ENCODE results near the gene HOXD8.

Gene HOXD8

DNA sequence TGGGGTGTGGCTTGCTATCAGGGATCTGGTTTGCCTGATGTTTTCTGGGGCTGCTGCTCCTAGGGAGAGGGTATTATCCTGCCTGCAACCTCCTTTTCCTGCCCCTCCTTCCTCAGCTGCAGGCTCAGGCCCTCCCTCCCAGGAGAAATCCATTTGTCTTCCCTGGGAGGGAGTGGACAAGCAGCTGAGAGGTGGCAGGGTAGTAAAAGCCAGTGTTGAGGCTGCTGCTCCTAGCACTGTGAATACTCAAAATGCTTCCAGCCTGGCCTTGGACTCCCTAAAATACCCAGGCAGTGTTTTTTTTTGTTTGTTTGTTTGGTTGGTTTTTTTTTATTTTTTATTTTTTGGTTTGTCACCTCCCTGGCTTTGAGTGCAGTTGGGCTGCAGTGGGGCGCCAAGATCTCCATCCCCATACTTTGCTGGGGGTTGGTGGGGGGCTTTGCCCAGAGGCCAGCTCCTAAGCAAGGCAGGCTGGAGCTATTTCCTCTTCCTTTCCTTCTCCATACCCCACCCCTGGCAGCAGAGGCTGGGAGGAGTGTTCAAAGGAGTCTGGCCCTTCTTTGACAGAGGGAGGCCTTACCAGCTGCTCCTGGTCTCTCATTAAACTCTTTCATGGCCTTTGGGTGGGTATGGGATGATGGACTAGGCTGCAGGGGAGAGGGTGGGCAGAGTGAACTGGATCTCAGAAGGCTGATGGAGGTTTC, 41.2 kb downstream of the HOXD8 start:
- TF ChIP-seq, protein P1, sequence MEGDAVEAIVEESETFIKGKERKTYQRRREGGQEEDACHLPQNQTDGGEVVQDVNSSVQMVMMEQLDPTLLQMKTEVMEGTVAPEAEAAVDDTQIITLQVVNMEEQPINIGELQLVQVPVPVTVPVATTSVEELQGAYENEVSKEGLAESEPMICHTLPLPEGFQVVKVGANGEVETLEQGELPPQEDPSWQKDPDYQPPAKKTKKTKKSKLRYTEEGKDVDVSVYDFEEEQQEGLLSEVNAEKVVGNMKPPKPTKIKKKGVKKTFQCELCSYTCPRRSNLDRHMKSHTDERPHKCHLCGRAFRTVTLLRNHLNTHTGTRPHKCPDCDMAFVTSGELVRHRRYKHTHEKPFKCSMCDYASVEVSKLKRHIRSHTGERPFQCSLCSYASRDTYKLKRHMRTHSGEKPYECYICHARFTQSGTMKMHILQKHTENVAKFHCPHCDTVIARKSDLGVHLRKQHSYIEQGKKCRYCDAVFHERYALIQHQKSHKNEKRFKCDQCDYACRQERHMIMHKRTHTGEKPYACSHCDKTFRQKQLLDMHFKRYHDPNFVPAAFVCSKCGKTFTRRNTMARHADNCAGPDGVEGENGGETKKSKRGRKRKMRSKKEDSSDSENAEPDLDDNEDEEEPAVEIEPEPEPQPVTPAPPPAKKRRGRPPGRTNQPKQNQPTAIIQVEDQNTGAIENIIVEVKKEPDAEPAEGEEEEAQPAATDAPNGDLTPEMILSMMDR (conservative IDR thresholded peaks at IDR 0.05; ENCODE audit: low read length) = no peak
- H3K4me3 ChIP-seq (ENCODE audit: low read length) = no peak overlapping the region
- DNase-seq (ENCODE audit: low read depth) = no peak

DNA sequence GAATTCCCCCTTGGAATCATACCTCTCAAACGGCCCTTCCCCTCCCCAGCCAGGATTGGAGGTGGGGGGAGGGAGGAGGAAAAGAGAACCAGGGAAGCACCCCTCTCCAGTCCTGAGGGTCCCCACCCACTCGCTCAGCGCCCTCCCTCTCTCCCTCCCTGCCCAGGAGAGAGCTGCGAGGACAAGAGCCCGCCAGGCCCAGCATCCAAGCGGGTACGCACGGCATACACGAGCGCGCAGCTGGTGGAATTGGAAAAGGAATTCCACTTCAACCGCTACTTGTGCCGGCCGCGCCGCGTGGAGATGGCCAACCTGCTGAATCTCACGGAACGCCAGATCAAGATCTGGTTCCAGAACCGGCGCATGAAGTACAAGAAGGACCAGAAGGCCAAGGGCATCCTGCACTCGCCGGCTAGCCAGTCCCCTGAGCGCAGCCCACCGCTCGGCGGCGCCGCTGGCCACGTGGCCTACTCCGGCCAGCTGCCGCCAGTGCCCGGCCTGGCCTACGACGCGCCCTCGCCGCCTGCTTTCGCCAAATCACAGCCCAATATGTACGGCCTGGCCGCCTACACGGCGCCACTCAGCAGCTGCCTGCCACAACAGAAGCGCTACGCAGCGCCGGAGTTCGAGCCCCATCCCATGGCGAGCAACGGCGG, 42.0 kb downstream of the HOXD8 start:
- no peak overlapping the region for H3K4me3 ChIP-seq (ENCODE audit: low read length)
- TF ChIP-seq, protein P1 (conservative IDR thresholded peaks at IDR 0.05; ENCODE audit: low read length) = no peak
- DNase-seq (ENCODE audit: low read depth) = no peak

DNA sequence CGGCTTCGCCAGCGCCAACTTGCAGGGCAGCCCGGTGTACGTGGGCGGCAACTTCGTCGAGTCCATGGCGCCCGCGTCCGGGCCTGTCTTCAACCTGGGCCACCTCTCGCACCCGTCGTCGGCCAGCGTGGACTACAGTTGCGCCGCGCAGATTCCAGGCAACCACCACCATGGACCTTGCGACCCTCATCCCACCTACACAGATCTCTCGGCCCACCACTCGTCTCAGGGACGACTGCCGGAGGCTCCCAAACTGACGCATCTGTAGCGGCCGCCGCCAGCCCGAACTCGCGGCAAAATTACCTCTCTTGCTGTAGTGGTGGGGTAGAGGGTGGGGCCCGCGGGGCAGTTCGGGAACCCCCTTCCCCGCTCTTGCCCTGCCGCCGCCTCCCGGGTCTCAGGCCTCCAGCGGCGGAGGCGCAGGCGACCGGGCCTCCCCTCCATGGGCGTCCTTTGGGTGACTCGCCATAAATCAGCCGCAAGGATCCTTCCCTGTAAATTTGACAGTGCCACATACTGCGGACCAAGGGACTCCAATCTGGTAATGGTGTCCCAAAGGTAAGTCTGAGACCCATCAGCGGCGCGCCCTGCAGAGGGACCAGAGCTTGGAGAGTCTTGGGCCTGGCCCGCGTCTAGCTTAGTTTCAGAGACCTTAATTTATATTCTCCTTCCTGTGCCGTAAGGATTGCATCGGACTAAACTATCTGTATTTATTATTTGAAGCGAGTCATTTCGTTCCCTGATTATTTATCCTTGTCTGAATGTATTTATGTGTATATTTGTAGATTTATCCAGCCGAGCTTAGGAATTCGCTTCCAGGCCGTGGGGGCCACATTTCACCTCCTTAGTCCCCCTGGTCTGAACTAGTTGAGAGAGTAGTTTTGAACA, 42.7 kb downstream of the HOXD8 start:
- TF ChIP-seq, protein P1 (conservative IDR thresholded peaks at IDR 0.05; ENCODE audit: low read length) = no peak
- H3K4me3 ChIP-seq (ENCODE audit: low read length) = no peak overlapping the region
- DNase-seq (ENCODE audit: low read depth) = no peak

DNA sequence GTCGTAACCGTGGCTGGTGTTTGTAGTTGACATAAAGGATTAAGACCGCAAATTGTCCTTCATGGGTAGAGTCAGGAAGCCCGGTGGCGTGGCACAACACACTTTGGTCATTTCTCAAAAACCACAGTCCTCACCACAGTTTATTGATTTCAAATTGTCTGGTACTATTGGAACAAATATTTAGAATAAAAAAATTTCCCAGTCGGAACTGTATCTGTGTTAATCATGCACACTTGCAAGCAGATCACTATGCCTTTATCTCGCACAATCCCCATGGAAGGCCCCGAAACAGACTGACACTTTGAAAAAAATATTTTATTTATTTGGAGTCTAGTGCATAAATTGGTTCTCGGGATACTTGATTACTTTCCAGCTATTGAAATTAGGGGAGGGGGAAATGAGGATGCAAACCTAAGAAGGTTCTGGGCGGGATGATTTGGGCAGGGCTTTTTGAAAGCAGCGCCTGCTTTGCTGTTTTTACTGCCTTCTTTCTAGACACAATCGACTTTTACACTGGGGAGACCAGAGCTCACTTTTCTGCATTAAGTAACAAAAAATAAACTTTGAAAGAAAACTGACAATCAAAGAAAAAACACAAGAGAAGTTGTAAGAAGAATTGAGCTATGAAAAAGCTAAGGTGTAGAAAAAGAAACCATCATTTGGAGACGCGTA, 43.5 kb downstream of the HOXD8 start:
- no peak overlapping the region for H3K4me3 ChIP-seq (ENCODE audit: low read length)
- TF ChIP-seq, protein P1 (conservative IDR thresholded peaks at IDR 0.05; ENCODE audit: low read length) = no peak
- DNase-seq (ENCODE audit: low read depth) = no peak

DNA sequence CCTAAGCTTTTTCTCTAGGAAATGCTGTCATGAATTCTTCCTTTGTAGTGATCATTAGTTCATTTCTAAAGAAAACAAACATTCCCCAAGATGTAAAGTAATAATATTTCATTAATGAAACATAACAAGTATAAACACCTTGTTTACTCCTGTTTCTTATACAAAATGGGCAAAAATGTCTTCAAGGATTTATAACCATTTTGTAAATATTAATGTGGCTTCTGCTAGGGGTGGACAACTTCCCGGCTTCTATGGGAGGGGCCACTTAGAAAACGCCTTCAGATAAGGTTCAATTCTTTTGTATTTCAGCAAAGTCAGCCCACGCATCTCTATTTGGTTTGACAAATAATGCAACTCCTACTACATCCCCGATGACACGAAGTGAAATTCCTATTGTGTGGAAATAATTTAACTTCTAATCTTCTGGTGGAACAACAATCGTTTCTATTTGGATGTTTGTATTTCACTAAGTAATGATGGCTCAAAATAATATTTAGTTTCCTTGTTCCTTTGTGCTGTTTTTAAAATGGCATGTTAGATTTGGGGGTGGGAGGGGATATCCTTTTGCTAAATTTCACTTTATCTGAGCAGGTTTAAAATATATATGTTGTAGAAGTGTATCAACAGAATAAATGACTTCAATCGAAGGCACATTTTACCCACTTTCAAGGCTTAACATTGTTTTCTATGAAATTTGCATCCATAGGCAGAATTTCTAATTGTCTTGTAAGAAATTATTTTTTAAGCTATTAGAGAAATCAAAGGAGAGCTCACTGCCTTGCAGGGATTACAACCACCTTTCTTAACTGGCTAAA, 44.3 kb downstream of the HOXD8 start:
- no peak for DNase-seq (ENCODE audit: low read depth)
- no peak overlapping the region for H3K4me3 ChIP-seq (ENCODE audit: low read length)
- TF ChIP-seq, protein P1 (conservative IDR thresholded peaks at IDR 0.05; ENCODE audit: low read length) = no peak

DNA sequence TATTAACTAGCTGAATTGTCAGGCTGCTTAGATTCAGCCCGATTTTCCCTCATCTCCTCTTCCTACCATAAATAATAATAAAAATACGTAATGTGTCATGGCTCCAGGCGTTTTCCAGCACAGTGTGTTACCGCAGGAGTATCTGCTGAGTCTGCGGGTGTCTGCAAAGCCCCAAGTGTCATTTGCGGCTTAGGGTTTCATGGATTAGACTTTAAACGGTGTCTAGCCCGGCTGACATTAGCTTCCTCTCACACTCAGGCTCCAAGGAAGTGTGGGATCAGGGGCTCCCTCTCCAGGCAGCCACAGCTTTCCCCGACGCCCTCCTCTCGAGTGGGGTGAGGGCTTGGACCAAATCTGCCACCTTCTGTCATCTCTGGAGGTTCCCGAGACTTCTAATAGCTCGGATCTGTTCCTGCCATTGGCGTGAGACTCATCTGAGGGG, 44.9 kb downstream of the HOXD8 start:
- no peak for DNase-seq (ENCODE audit: low read depth)
- no peak overlapping the region for H3K4me3 ChIP-seq (ENCODE audit: low read length)

More for the DNA sequence above, 44.9 kb downstream of the HOXD8 start:
- TF ChIP-seq, protein P1 (conservative IDR thresholded peaks at IDR 0.05; ENCODE audit: low read length) = no peak
